ENCODE results near the gene C11orf65. TPM values are rescaled to one million over a fixed set of nuclear protein-coding genes. Genes with fewer than 3 reads are reported as not detected.
A peak's percentile ranks its signal among the peaks of the same experiment; 100 is the strongest.

The C11orf65 gene
- total RNA-seq: 1 to 10 TPM in 2 of 4 donors, under 1 TPM in 2; 0.30 to 3.8 (median 1.8) TPM

GRCh38 chr11:108467091-108467823 is at the start of gene C11orf65:
Gene C11orf65, minus strand, starts transcription at chr11:108467529. Its CDS starts 5,970 bp downstream, at chr11:108461559.
- Histone ChIP-seq H3K4me3 (peak within 1 kb of the TSS; percentile 69), H3K36me3 (no peaks in the 10 kb centered on the region), H3K4me1 (peaks cover 8% of the 10 kb centered on the region), H3K27me3 (no peaks in the 10 kb centered on the region), H3K27ac (peak within 1 kb of the TSS; percentile 99), H3K9me3 (no peaks in the 10 kb centered on the region)
- under 1% methylated on average over 35 of the region's 35 CpGs for WGBS
- TF ChIP-seq POLR2AphosphoS5 (IDR thresholded peaks at IDR 0.05) (peak in 2 of 3 donors; percentile 91 to 96), CTCF (IDR thresholded peaks at IDR 0.05) (no peak), EP300 (IDR thresholded peaks at IDR 0.05) (no peak), POLR2A (IDR thresholded peaks at IDR 0.05) (peak; percentile 95 to 96)
- peak; percentile 98 to 99 for DNase-seq (ENCODE audit: low spot score in 2 of 2)

GRCh38 chr11:108516125-108516524 is 48.8 kb upstream of the C11orf65 start:
- TF ChIP-seq EP300 (IDR thresholded peaks at IDR 0.05) (no peak), CTCF (IDR thresholded peaks at IDR 0.05) (no peak), POLR2AphosphoS5 (IDR thresholded peaks at IDR 0.05) (no peak), POLR2A (IDR thresholded peaks at IDR 0.05) (no peak)
- Histone ChIP-seq H3K4me1 (no peaks in the 10 kb centered on the region), H3K4me3 (no peak overlapping the region), H3K36me3 (peaks cover 44% of the 10 kb centered on the region), H3K9me3 (no peaks in the 10 kb centered on the region), H3K27ac (no peak overlapping the region), H3K27me3 (no peaks in the 10 kb centered on the region)
- DNase-seq (ENCODE audit: low spot score in 2 of 2): no peak
- 100% methylated on average over 4 of the region's 4 CpGs for WGBS

- Histone ChIP-seq H3K27ac (no peak overlapping the region), H3K27me3 (no peaks in the 10 kb centered on the region), H3K9me3 (no peaks in the 10 kb centered on the region), H3K4me1 (no peaks in the 10 kb centered on the region), H3K36me3 (peaks cover 50% of the 10 kb centered on the region), H3K4me3 (no peak overlapping the region)
- 91% methylated on average over 2 of the region's 2 CpGs for WGBS
- DNase-seq (ENCODE audit: low spot score in 2 of 2): no peak
- TF ChIP-seq EP300 (IDR thresholded peaks at IDR 0.05): no peak
- TF ChIP-seq CTCF (IDR thresholded peaks at IDR 0.05): no peak
- TF ChIP-seq POLR2AphosphoS5 (IDR thresholded peaks at IDR 0.05): no peak
- no peak for TF ChIP-seq POLR2A (IDR thresholded peaks at IDR 0.05)
Observed at GRCh38 chr11:108512708-108513107, 45.4 kb upstream of the C11orf65 start.

- Histone ChIP-seq H3K27me3 (no peaks in the 10 kb centered on the region), H3K27ac (no peak overlapping the region), H3K4me3 (no peak overlapping the region), H3K36me3 (peaks cover 42% of the 10 kb centered on the region), H3K4me1 (no peaks in the 10 kb centered on the region), H3K9me3 (no peaks in the 10 kb centered on the region)
- TF ChIP-seq EP300 (IDR thresholded peaks at IDR 0.05) (no peak), CTCF (IDR thresholded peaks at IDR 0.05) (no peak), POLR2A (IDR thresholded peaks at IDR 0.05) (no peak), POLR2AphosphoS5 (IDR thresholded peaks at IDR 0.05) (no peak)
- 90% methylated on average over 2 of the region's 2 CpGs for WGBS
- no peak for DNase-seq (ENCODE audit: low spot score in 2 of 2)
Observed at GRCh38 chr11:108511851-108512474, 44.6 kb upstream of the C11orf65 start.
